Tibial artery (tissue), 4 donors: ENCODE results near the gene ZMIZ2.

Experiments
- DNase-seq, 2 donors: peaks; one replicate each; pipeline ENCODE4 v3.0.0-alpha.2; 2019
- H3K27ac ChIP-seq, 2 donors: fragments of 200-600 bp; sonication (generic) in 1 of 2; 1 replicate in 1 of 2; 2 replicates in 1 of 2; pipeline ENCODE4 v1.5.1; 2018 to 2019; ENCODE audit warnings: mild to moderate bottlenecking in 1 of 2
- H3K27me3 ChIP-seq, 2 donors: fragments of 200-600 bp; sonication (generic) in 1 of 2; one replicate each; pipeline versions ENCODE4 v1.5.1 to v1.6.0; 2016 to 2019
- H3K36me3 ChIP-seq, 3 donors: fragments of 200-600 bp; sonication (generic) in 2 of 3; one replicate each; pipeline ENCODE4 v1.5.1; 2016 to 2019; ENCODE audit warnings: mild to moderate bottlenecking in 2 of 3
- H3K4me1 ChIP-seq, 4 donors: fragments of 200-600 bp; sonication (generic) in 2 of 4; 1 replicate in 3 of 4; 2 replicates in 1 of 4; pipeline ENCODE4 v1.5.1; 2016 to 2019
- H3K4me3 ChIP-seq, 2 donors: fragments of 200-600 bp; sonication (generic) in 1 of 2; 1 replicate in 1 of 2; 2 replicates in 1 of 2; pipeline ENCODE4 v1.5.1; 2018 to 2019; ENCODE audit warnings: mild to moderate bottlenecking in 2 of 2
- H3K9me3 ChIP-seq, 3 donors: fragments of 200-600 bp; sonication (generic) in 1 of 3; one replicate each; pipeline ENCODE4 v1.5.1; 2016 to 2019
- CTCF ChIP-seq, 2 experiments: fragments of 200-600 bp in 1 of 2; fragments of 450-650 bp in 1 of 2; IDR thresholded peaks; one replicate each; pipeline ENCODE4 v1.5.1; 2017 to 2019; ENCODE audit warnings: antibody characterized with exemption in 2 of 2, mild to moderate bottlenecking in 1 of 2, moderate library complexity in 1 of 2
- intact Hi-C: fragments of 100-400 bp; cut with DNase I; formaldehyde crosslinking; loops from one replicate; pipeline ENCODE4 v1.15.0; 2023; ENCODE audit warnings: low total_unique reads

ZMIZ2 gene

GRCh38 chr7:44796034-44796503 lies 47.4 kb downstream of the ZMIZ2 start:
- intact Hi-C loops = loop anchor here (1.0 to 2.0 kb wide), 2 partner anchors 48 to 51 kb away; partner anchors contain the start of gene ZMIZ2
- H3K27ac ChIP-seq = peak overlapping the region; percentile 94 to 98

DNA sequence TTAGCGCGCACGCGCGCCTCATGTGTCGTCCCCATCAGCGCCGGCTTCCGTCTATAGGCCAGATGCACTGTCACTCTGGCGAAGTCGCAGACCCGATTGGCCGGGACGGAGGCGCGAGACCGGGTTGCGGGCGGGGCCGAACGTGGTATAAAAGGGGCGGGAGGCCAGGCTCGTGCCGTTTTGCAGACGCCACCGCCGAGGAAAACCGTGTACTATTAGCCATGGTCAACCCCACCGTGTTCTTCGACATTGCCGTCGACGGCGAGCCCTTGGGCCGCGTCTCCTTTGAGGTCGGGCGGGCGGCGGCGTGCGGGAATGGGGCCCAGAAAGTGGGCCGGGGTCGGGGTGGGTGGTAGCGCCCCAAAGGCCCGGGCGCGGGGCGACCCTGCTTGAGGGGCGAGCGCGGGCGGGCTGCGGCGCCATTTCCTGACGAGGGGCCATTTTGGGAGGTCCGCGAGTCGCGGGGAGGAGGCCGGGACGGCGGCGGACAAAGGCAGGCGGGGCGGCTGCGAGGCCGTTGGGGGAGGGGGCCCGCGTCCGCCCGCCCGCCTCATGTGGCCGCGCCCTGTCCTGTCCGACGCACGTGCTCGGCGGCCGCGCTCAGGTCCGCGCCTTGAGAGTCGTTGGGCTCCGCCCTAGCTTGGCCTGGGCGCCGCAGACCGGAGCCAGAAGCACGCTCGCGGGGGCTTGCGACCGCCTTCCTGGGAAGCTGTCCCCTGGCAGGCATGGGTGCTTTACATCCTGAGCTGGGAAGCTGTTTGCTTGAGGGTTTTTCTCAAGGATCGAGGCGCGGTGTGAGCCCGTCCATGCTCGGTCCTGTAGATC lies 48.1 kb downstream of the ZMIZ2 start, which contains the start of gene PPIA:
PPIA (plus strand) TSS at position 178 of the 825 bp plus-strand sequence; CDS start at position 222, 44 bp downstream.
- no peaks in the 10 kb centered on the region for H3K9me3 ChIP-seq
- intact Hi-C loops = loop anchor here (1.0 to 2.0 kb wide), 2 partner anchors 48 to 50 kb away; partner anchors contain the start of gene ZMIZ2
- no peaks in the 10 kb centered on the region for H3K27me3 ChIP-seq
- peak; percentile 97 to 99 for DNase-seq
- H3K4me1 ChIP-seq = peaks cover 0 to 32% (median 22%) of the 10 kb centered on the region in 4 donors
- peak within 1 kb of the TSS; percentile 72 to 88 for H3K4me3 ChIP-seq
- peaks cover 21 to 24% (median 24%) of the 10 kb centered on the region in 3 donors for H3K36me3 ChIP-seq
- TF ChIP-seq CTCF (IDR thresholded peaks at IDR 0.05) = no peak
- H3K27ac ChIP-seq = peak within 1 kb of the TSS; percentile 94 to 98

More at GRCh38 chr7:44796034-44796503, 47.4 kb downstream of the ZMIZ2 start:
- no peaks in the 10 kb centered on the region for H3K27me3 ChIP-seq
- H3K9me3 ChIP-seq = no peaks in the 10 kb centered on the region
- no peak for DNase-seq
- no peak for TF ChIP-seq CTCF (IDR thresholded peaks at IDR 0.05)
- H3K4me1 ChIP-seq = peaks cover 0 to 38% (median 22%) of the 10 kb centered on the region in 4 donors
- H3K4me3 ChIP-seq = peak overlapping the region; percentile 72 to 88
- peaks cover 16 to 18% (median 17%) of the 10 kb centered on the region in 3 donors for H3K36me3 ChIP-seq

- peak overlapping the region; percentile 94 to 98 for H3K27ac ChIP-seq
- intact Hi-C loops = loop anchor here (2.0 kb wide), 1 partner anchor 49 kb away; no protein-coding TSS in a partner anchor
- H3K9me3 ChIP-seq = no peaks in the 10 kb centered on the region
- peak; percentile 21 to 23 for TF ChIP-seq CTCF (IDR thresholded peaks at IDR 0.05)
- DNase-seq = peak; percentile 92 to 96
- H3K4me3 ChIP-seq = peak overlapping the region; percentile 72 to 88
- H3K36me3 ChIP-seq = peaks cover 30 to 33% (median 31%) of the 10 kb centered on the region in 3 donors
- peaks cover 0 to 28% (median 21%) of the 10 kb centered on the region in 4 donors for H3K4me1 ChIP-seq
- H3K27me3 ChIP-seq = no peaks in the 10 kb centered on the region
Observed at GRCh38 chr7:44797329-44798258, 48.9 kb downstream of the ZMIZ2 start.

DNA sequence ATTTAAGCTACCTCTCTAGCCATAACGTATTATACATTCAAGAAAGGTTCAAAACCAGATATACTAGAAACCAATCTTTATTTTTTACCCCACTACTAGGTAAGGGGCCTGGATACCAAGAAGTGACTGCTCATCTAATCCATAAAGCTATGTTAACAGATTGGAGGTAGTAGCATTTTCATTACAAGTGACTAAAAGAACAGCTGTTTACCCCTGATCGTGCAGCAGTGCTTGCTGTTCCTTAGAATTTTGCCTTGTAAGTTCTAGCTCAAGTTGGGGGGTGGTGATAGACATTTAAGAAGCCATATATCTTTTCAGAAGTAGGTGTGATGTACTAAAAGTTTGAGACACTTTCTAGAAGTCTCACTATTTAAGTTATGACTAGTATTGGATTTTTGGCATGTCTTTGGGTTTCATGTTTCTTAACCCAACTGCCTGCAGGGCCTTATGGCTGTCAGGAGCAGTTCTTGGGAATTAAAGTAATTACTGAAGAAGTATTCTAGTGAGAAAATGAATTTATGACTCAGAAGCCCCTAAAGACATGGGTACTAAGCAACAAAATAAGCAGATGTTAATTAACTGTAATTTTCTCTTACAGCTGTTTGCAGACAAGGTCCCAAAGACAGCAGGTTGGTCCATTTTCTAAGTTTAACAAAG lies 50.1 kb downstream of the ZMIZ2 start:
- Histone ChIP-seq H3K36me3 (peaks cover 42 to 45% (median 43%) of the 10 kb centered on the region in 3 donors), H3K4me1 (peaks cover 0 to 28% (median 21%) of the 10 kb centered on the region in 4 donors), H3K27me3 (no peaks in the 10 kb centered on the region), H3K4me3 (peak overlapping the region; percentile 72 to 88), H3K27ac (peak overlapping the region in 1 of 2 donors; percentile 98), H3K9me3 (no peaks in the 10 kb centered on the region)
- DNase-seq = no peak
- intact Hi-C loops = no loop called here
- TF ChIP-seq CTCF (IDR thresholded peaks at IDR 0.05) = no peak
